Measurements from ENCODE around the gene IRF7.

Gene IRF7

GRCh38 chr11:563812-564578 lies 51.8 kb downstream of the IRF7 start:
- DNase-seq (ENCODE audit: low read depth in 2 of 2): no peak

DNA sequence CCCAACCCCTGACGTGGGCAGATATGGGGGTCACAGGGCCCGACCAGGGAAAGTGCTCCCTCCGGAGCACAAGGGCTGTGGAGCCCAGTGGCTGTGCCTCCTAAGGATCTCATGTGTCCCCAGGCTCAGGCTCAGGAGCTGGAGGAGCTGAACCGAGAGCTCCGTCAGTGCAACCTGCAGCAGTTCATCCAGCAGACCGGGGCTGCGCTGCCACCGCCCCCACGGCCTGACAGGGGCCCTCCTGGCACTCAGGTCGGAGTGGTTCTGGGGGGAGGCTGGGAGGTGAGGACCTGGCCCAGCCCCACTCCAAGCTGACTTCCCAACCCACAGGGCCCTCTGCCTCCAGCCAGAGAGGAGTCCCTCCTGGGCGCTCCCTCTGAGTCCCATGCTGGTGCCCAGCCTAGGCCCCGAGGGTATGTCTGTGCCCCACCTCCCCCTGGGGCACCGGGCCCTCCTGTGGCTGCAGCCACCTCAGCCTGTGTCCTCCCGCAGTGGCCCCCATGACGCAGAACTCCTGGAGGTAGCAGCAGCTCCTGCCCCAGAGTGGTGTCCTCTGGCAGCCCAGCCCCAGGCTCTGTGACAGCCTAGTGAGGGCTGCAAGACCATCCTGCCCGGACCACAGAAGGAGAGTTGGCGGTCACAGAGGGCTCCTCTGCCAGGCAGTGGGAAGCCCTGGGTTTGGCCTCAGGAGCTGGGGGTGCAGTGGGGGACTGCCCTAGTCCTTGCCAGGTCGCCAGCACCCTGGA lies 52.5 kb downstream of the IRF7 start:
- DNase-seq (ENCODE audit: low read depth in 2 of 2): no peak
